H1 (cell line): ENCODE results near the gene FOXO1. TPM values are rescaled to one million over a fixed set of nuclear protein-coding genes. Genes with fewer than 3 reads are reported as not detected.

Experiments
- CTCF ChIA-PET: fragments of 300-600 bp; sonication (Branson Sonifier 250); formaldehyde crosslinking; loops from one replicate; lab custom pipeline; 2021; ENCODE audit not compliant: partially characterized antibody; lab: Charles Lee
- POLR2A ChIA-PET: fragments of 300-600 bp; sonication (Branson Sonifier 250); formaldehyde crosslinking; loops from one replicate; lab custom pipeline; 2021; ENCODE audit warnings: inconsistent platforms; ENCODE audit not compliant: partially characterized antibody; lab: Charles Lee
- DNase-seq, 2 experiments: peaks; one replicate each; pipeline versions ENCODE4 v3.0.0 to v3.0.0-alpha.2; 2010 to 2022; ENCODE audit warnings: low spot score in 2 of 2, low read depth in 1 of 2, mixed read lengths in 1 of 2
- FAIRE-seq: peaks from 2 replicates; lab custom pipeline; 2011; peaks lifted over from hg19 to GRCh38; lab: Jason Lieb, UNC
- H2AFZ ChIP-seq: 2 replicates; pipeline ENCODE4 v1.8.1; 2012; ENCODE audit warnings: low read length, inconsistent platforms
- H2AK5ac ChIP-seq: 2 replicates; pipeline ENCODE4 v1.6.1; 2013; ENCODE audit warnings: low read depth, low read length
- H2BK120ac ChIP-seq: replicated peaks from 2 replicates; pipeline ENCODE3; 2013; ENCODE audit warnings: low read depth, low read length, inconsistent platforms
- H2BK12ac ChIP-seq: 2 replicates; pipeline ENCODE4 v1.6.1; 2013; ENCODE audit warnings: low read depth, low read length
- H2BK15ac ChIP-seq: 2 replicates; pipeline ENCODE4 v1.6.1; 2013; ENCODE audit warnings: low read length
- H2BK20ac ChIP-seq: 2 replicates; pipeline ENCODE4 v1.6.1; 2013; ENCODE audit warnings: low read length
- H2BK5ac ChIP-seq: 2 replicates; pipeline ENCODE4 v1.6.1; 2013; ENCODE audit warnings: low read depth, low read length
- H3K14ac ChIP-seq: 2 replicates; pipeline ENCODE4 v1.6.1; 2013; ENCODE audit warnings: inconsistent platforms; ENCODE audit not compliant: insufficient read length
- H3K18ac ChIP-seq: 2 replicates; pipeline ENCODE4 v1.6.1; 2013; ENCODE audit warnings: low read length; ENCODE audit errors: extremely low read depth
- H3K23ac ChIP-seq: 2 replicates; pipeline ENCODE4 v1.6.1; 2013; ENCODE audit warnings: inconsistent platforms; ENCODE audit not compliant: insufficient read length
- H3K23me2 ChIP-seq: 2 replicates; pipeline ENCODE4 v1.6.1; 2013; ENCODE audit warnings: low read depth, low read length
- H3K27ac ChIP-seq: 2 replicates; pipeline ENCODE4 v1.6.1; 2011; ENCODE audit warnings: low read depth, low read length, inconsistent platforms
- H3K27me3 ChIP-seq, 4 experiments: replicated peaks in 1 of 4; 1 replicate in 1 of 4; 2 replicates in 3 of 4; pipeline versions ENCODE4 v1.6.1 to v1.8.1; 2011 to 2013; ENCODE audit warnings: low read length in 3 of 4, mild to moderate bottlenecking in 3 of 4, inconsistent platforms in 2 of 4, mixed read lengths in 2 of 4, moderate library complexity in 1 of 4; ENCODE audit not compliant: control insufficient read depth in 3 of 4, insufficient read depth in 3 of 4; ENCODE audit errors: extremely low read depth in 1 of 4
- H3K36me3 ChIP-seq, 4 experiments: 2 replicates each; pipeline versions ENCODE4 v1.6.1 to v1.8.1; 2011 to 2013; ENCODE audit warnings: mild to moderate bottlenecking in 4 of 4, low read length in 3 of 4, moderate library complexity in 2 of 4, control low read depth in 1 of 4, inconsistent platforms in 1 of 4; ENCODE audit not compliant: insufficient read depth in 4 of 4, control insufficient read depth in 2 of 4
- H3K4ac ChIP-seq: replicated peaks from 2 replicates; pipeline ENCODE3; 2013; ENCODE audit warnings: low read length, low read depth, mixed read lengths, inconsistent platforms; ENCODE audit not compliant: insufficient read length
- H3K4me1 ChIP-seq, 4 experiments: replicated peaks in 1 of 4; 1 replicate in 1 of 4; 2 replicates in 3 of 4; pipeline versions ENCODE4 v1.6.1 to v1.8.1; 2011 to 2013; ENCODE audit warnings: low read length in 3 of 4, inconsistent platforms in 2 of 4, mixed read lengths in 1 of 4; ENCODE audit not compliant: insufficient read depth in 4 of 4, control insufficient read depth in 3 of 4
- H3K4me2 ChIP-seq, 2 experiments: 2 replicates each; pipeline versions ENCODE4 v1.6.1 to v1.8.1; 2011 to 2013; ENCODE audit warnings: low read depth in 2 of 2, low read length in 2 of 2, control low read depth in 1 of 2, inconsistent platforms in 1 of 2, mild to moderate bottlenecking in 1 of 2; ENCODE audit not compliant: insufficient read depth in 1 of 2
- H3K4me3 ChIP-seq, 4 experiments: fragments of 200-600, 300-600 bp in 1 of 4; sonication (generic), shearing (Covaris generic), sonication (Bioruptor Twin) in 1 of 4; 2 replicates each; pipeline versions ENCODE4 v1.5.1 to v1.8.1; 2011 to 2016; ENCODE audit warnings: low read length in 4 of 4, low read depth in 3 of 4, control low read depth in 2 of 4, inconsistent platforms in 2 of 4, mild to moderate bottlenecking in 2 of 4, mixed read lengths in 1 of 4, moderate library complexity in 1 of 4; ENCODE audit not compliant: insufficient read depth in 2 of 4; ENCODE audit errors: extremely low read depth in 1 of 4
- H3K56ac ChIP-seq: replicated peaks from 2 replicates; pipeline ENCODE3; 2013; ENCODE audit warnings: low read depth, mild to moderate bottlenecking, mixed read lengths, low read length, inconsistent platforms; ENCODE audit not compliant: insufficient read length
- H3K79me1 ChIP-seq: 2 replicates; pipeline ENCODE4 v1.6.1; 2013; ENCODE audit warnings: low read depth, low read length, control low read depth
- H3K79me2 ChIP-seq, 2 experiments: 2 replicates each; pipeline versions ENCODE4 v1.6.1 to v1.8.1; 2012 to 2013; ENCODE audit warnings: low read length in 2 of 2, mild to moderate bottlenecking in 2 of 2, inconsistent platforms in 1 of 2; ENCODE audit not compliant: insufficient read depth in 2 of 2, control insufficient read depth in 1 of 2
- H3K9ac ChIP-seq, 4 experiments: replicated peaks in 1 of 4; 1 replicate in 1 of 4; 2 replicates in 3 of 4; pipeline versions ENCODE4 v1.6.1 to v1.8.1; 2011 to 2013; ENCODE audit warnings: low read depth in 3 of 4, low read length in 3 of 4, control low read depth in 2 of 4, mild to moderate bottlenecking in 2 of 4, moderate library complexity in 2 of 4, inconsistent platforms in 1 of 4; ENCODE audit errors: extremely low read depth in 1 of 4
- H3K9me3 ChIP-seq, 2 experiments: 2 replicates each; pipeline versions ENCODE4 v1.6.1 to v1.8.1; 2012 to 2013; ENCODE audit warnings: mild to moderate bottlenecking in 2 of 2, moderate library complexity in 2 of 2, control low read depth in 1 of 2, inconsistent platforms in 1 of 2, low read depth in 1 of 2, low read length in 1 of 2, mixed read lengths in 1 of 2; ENCODE audit not compliant: insufficient read depth in 2 of 2
- H4K20me1 ChIP-seq, 2 experiments: replicated peaks in 1 of 2; 2 replicates each; pipeline versions ENCODE3 to v1.8.1; 2011 to 2013; ENCODE audit warnings: inconsistent platforms in 2 of 2, low read length in 2 of 2, mild to moderate bottlenecking in 1 of 2; ENCODE audit not compliant: insufficient read depth in 2 of 2, control insufficient read depth in 1 of 2
- H4K5ac ChIP-seq: 2 replicates; pipeline ENCODE4 v1.6.1; 2013; ENCODE audit warnings: low read length, low read depth, mixed read lengths, inconsistent platforms; ENCODE audit not compliant: insufficient read length
- H4K8ac ChIP-seq: 2 replicates; pipeline ENCODE4 v1.8.0; 2013; ENCODE audit warnings: mild to moderate bottlenecking, moderate library complexity, low read length, inconsistent platforms; ENCODE audit not compliant: insufficient read depth; ENCODE audit errors: extremely low read depth
- H4K91ac ChIP-seq: replicated peaks from 2 replicates; pipeline ENCODE3; 2013; ENCODE audit warnings: low read length, mixed read lengths, inconsistent platforms; ENCODE audit not compliant: insufficient read length
- KDM4A ChIP-seq: IDR thresholded peaks from one replicate; pipeline ENCODE4 v1.7.1; 2012; ENCODE audit warnings: low read depth, mild to moderate bottlenecking, moderate library complexity, low read length, inconsistent platforms; ENCODE audit not compliant: severe bottlenecking
- POLR2A ChIP-seq, 2 experiments: IDR thresholded peaks; 1 replicate in 1 of 2; 2 replicates in 1 of 2; pipeline ENCODE4 v1.6.1; 2011; ENCODE audit warnings: low read depth in 2 of 2, low read length in 2 of 2, mild to moderate bottlenecking in 2 of 2; ENCODE audit errors: control extremely low read depth in 1 of 2
- SP2 ChIP-seq: IDR thresholded peaks from 2 replicates; pipeline ENCODE4 v1.6.1; 2012; ENCODE audit warnings: mild to moderate bottlenecking, low read length, inconsistent platforms
- WGBS, 2 experiments: shearing (Covaris generic) in 1 of 2; methylation state at CpG; one replicate each; pipeline versions ENCODE4 v1.1.6 to v1.1.7; 2013 to 2015; ENCODE audit warnings: low lambda C conversion rate in 2 of 2, mixed read lengths in 2 of 2, inconsistent platforms in 1 of 2, low coverage in 1 of 2, missing lambda C conversion rate in 1 of 2; ENCODE audit not compliant: insufficient replicate concordance in 2 of 2, insufficient coverage in 1 of 2, insufficient read length in 1 of 2; ENCODE audit errors: extremely low coverage in 1 of 2, missing lambda C conversion rate in 1 of 2; 5-methylcytosine and 5-hydroxymethylcytosine counted together
- polyA plus RNA-seq, 7 experiments: library from polyadenylated mRNA; depleted of rRNA in 3 of 7; stranded (reverse) in 5 of 7; unstranded in 2 of 7; fragments of >200 nt in 5 of 7; fragments of 200-250 nt in 2 of 7; gene quantifications; 1 replicate in 5 of 7; 2 replicates in 1 of 7; 4 replicates in 1 of 7; pipeline versions ENCODE4 v1.2.1 to v1.2.3, GENCODE V29; 2011 to 2013; ENCODE audit warnings: missing spikeins in 2 of 7, mixed read lengths in 2 of 7
- total RNA-seq: library from RNA; stranded (reverse); fragmentation: NEBNext Ultra II Directional; extraction: Animal tissue kit (Norgen Biotek cat#: 25700); gene quantifications from 2 replicates; pipeline ENCODE4 v1.2.1, GENCODE V29; 2021

The FOXO1 gene
- total and polyA plus RNA-seq, 2 of the 8 experiments (the other 6 are each of a cell fraction or from before 2014, with no cell fraction given), result 35.3 to 56.9 TPM

DNA sequence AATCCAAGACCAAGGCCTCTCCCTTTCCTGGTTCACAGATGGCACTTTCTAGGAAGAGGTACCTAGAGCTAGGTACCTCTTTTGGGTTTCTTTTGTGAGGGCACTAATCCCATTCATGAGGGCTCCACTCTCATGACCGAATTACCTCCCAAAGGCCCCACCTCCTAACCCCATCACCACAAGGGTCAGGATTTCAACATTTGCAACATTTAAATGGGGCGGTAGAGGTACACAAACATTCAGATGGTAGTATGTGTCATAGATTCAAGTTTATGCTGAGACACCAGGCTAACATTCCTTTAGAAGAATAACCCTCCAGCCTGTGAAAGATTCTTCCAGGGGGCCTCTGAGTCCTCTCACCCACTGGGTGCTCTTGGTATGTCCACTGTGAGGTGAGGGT lies 116.3 kb downstream of the FOXO1 start:
- Histone ChIP-seq H3K23ac (no peak overlapping the region), H4K20me1 (peaks cover 1 to 3% of the 10 kb centered on the region in 2 experiments), H4K91ac (no peak overlapping the region), H4K5ac (no peak overlapping the region), H2BK5ac (no peak overlapping the region), H3K4me2 (no peak overlapping the region), H2BK20ac (no peak overlapping the region), H3K14ac (no peak overlapping the region), H3K4me1 (peaks cover 0 to 11% (median 3%) of the 10 kb centered on the region in 4 experiments; a peak in 6 of 7 replicates), H2AK5ac (no peak overlapping the region), H3K79me1 (no peaks in the 10 kb centered on the region; the same call in 1 of the 2 replicates), H3K79me2 (peaks cover 0 to 19% of the 10 kb centered on the region in 2 experiments; a peak in 2 of 4 replicates), H2AFZ (no peak overlapping the region), H3K23me2 (no peaks in the 10 kb centered on the region), H3K27me3 (no peaks in the 10 kb centered on the region), H2BK15ac (no peak overlapping the region), H2BK120ac (no peak overlapping the region), H3K56ac (no peak overlapping the region), H3K18ac (no peak overlapping the region), H3K36me3 (no peaks in the 10 kb centered on the region), H3K4me3 (no peak overlapping the region), H2BK12ac (no peak overlapping the region), H3K9me3 (no peaks in the 10 kb centered on the region), H4K8ac (no peak overlapping the region), H3K27ac (no peak overlapping the region), H3K9ac (no peak overlapping the region), H3K4ac (no peak overlapping the region)
- DNase-seq (no peak), FAIRE-seq (no peak)
- WGBS, 2 experiments, result 91% methylated on average over 2 of the region's 2 CpGs; no CpG with 5 or more reads in 1 of the 2 experiments
- TF ChIP-seq POLR2A (IDR thresholded peaks at IDR 0.05; ENCODE audit: control extremely low read depth in 1 of 2, low read depth in 2 of 2, low read length in 2 of 2) (peak in 1 of 2 experiments; percentile 27; a peak in 1 of 3 replicates), SP2 (no peak), KDM4A (no peak)
- POLR2A ChIA-PET, result no interaction called here
- CTCF ChIA-PET, result no interaction called here
